ENCODE data around the gene KIF21A. TPM values are rescaled to one million over a fixed set of nuclear protein-coding genes. Genes with fewer than 3 reads are reported as not detected.

KIF21A gene
- total and polyA plus RNA-seq, 2 of the 13 experiments (the other 11 are each of a cell fraction or from before 2014, with no cell fraction given) = 20.6 to 39.7 TPM

- TF ChIP-seq, protein P1, sequence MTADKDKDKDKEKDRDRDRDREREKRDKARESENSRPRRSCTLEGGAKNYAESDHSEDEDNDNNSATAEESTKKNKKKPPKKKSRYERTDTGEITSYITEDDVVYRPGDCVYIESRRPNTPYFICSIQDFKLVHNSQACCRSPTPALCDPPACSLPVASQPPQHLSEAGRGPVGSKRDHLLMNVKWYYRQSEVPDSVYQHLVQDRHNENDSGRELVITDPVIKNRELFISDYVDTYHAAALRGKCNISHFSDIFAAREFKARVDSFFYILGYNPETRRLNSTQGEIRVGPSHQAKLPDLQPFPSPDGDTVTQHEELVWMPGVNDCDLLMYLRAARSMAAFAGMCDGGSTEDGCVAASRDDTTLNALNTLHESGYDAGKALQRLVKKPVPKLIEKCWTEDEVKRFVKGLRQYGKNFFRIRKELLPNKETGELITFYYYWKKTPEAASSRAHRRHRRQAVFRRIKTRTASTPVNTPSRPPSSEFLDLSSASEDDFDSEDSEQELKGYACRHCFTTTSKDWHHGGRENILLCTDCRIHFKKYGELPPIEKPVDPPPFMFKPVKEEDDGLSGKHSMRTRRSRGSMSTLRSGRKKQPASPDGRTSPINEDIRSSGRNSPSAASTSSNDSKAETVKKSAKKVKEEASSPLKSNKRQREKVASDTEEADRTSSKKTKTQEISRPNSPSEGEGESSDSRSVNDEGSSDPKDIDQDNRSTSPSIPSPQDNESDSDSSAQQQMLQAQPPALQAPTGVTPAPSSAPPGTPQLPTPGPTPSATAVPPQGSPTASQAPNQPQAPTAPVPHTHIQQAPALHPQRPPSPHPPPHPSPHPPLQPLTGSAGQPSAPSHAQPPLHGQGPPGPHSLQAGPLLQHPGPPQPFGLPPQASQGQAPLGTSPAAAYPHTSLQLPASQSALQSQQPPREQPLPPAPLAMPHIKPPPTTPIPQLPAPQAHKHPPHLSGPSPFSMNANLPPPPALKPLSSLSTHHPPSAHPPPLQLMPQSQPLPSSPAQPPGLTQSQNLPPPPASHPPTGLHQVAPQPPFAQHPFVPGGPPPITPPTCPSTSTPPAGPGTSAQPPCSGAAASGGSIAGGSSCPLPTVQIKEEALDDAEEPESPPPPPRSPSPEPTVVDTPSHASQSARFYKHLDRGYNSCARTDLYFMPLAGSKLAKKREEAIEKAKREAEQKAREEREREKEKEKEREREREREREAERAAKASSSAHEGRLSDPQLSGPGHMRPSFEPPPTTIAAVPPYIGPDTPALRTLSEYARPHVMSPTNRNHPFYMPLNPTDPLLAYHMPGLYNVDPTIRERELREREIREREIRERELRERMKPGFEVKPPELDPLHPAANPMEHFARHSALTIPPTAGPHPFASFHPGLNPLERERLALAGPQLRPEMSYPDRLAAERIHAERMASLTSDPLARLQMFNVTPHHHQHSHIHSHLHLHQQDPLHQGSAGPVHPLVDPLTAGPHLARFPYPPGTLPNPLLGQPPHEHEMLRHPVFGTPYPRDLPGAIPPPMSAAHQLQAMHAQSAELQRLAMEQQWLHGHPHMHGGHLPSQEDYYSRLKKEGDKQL (CRISPR knock-in tag; IDR thresholded peaks at IDR 0.05; ENCODE audit: low read depth) = no peak
- TF ChIP-seq TAF15 (IDR thresholded peaks at IDR 0.05; ENCODE audit: low read depth, low read length, poor library complexity, severe bottlenecking) = no peak
- no peak for TF ChIP-seq CENPBD1 (CRISPR knock-in tag; IDR thresholded peaks at IDR 0.05; ENCODE audit: borderline replicate concordance, low read depth)
- no peak for TF ChIP-seq HNRNPLL (IDR thresholded peaks at IDR 0.05; ENCODE audit: low read depth, low read length, poor library complexity, severe bottlenecking)
- TF ChIP-seq NFE2L2 (IDR thresholded peaks at IDR 0.05; ENCODE audit: low read length) = no peak
- TF ChIP-seq ZSCAN29 (CRISPR knock-in tag; conservative IDR thresholded peaks at IDR 0.05) = no peak
- TF ChIP-seq CREBL2 (CRISPR knock-in tag; IDR thresholded peaks at IDR 0.05; ENCODE audit: borderline replicate concordance) = no peak
- no peak for TF ChIP-seq ZNF136 (CRISPR knock-in tag; IDR thresholded peaks at IDR 0.05; ENCODE audit: low read depth)
- no peak for TF ChIP-seq JUNB (CRISPR knock-in tag; IDR thresholded peaks at IDR 0.05; ENCODE audit: borderline replicate concordance)
- TF ChIP-seq RNF2 (conservative IDR thresholded peaks at IDR 0.05; ENCODE audit: low read depth) = no peak
- no peak for TF ChIP-seq TEAD3 (CRISPR knock-in tag; optimal IDR thresholded peaks at IDR 0.05; ENCODE audit: borderline replicate concordance)
- no peak for TF ChIP-seq ZNF776 (CRISPR knock-in tag; IDR thresholded peaks at IDR 0.05)
- TF ChIP-seq ZFP36 (IDR thresholded peaks at IDR 0.05; ENCODE audit: borderline replicate concordance, low read depth, low read length, partially characterized antibody) = no peak
- no peak for TF ChIP-seq TBX2 (CRISPR knock-in tag; IDR thresholded peaks at IDR 0.05; ENCODE audit: borderline replicate concordance)
- TF ChIP-seq MTA3 (CRISPR knock-in tag; IDR thresholded peaks at IDR 0.05) = no peak
- TF ChIP-seq CEBPZ (IDR thresholded peaks at IDR 0.05; ENCODE audit: low read length) = no peak
- no peak for TF ChIP-seq ZNF878 (CRISPR knock-in tag; IDR thresholded peaks at IDR 0.05)
- TF ChIP-seq ATRX (CRISPR knock-in tag; IDR thresholded peaks at IDR 0.05; ENCODE audit: borderline replicate concordance) = no peak
- 0 out of 2 replicates have a peak, but pooled peaks have one; percentile 25 for TF ChIP-seq KLF12 (CRISPR knock-in tag; IDR thresholded peaks at IDR 0.05; ENCODE audit: borderline replicate concordance)
- no peak for TF ChIP-seq HCFC1 (IDR thresholded peaks at IDR 0.05; ENCODE audit: low read depth, low read length)
- no peak for TF ChIP-seq ZNF775 (CRISPR knock-in tag; IDR thresholded peaks at IDR 0.05; ENCODE audit: borderline replicate concordance)
- no peak for TF ChIP-seq CBX2 (IDR thresholded peaks at IDR 0.05; ENCODE audit: low read depth, low read length)
- no peak for TF ChIP-seq CBX2 (CRISPR knock-in tag; IDR thresholded peaks at IDR 0.05; ENCODE audit: low read depth)
- no peak for TF ChIP-seq PITX1 (CRISPR knock-in tag; IDR thresholded peaks at IDR 0.05)
These were observed 164 bp downstream of the KIF21A start (continued) for GRCh38 chr12:39442831-39443080.
